K562 (cell line): Measurements from ENCODE around the gene PLA2G4C. TPM values are rescaled to one million over a fixed set of nuclear protein-coding genes. Genes with fewer than 3 reads are reported as not detected.

Source experiments
- NFE2L1 ChIP-seq: fragments of 450-650 bp; IDR thresholded peaks from 2 replicates; pipeline ENCODE4 v1.6.1; 2016; ENCODE audit warnings: missing genetic modification characterization, low read depth, mild to moderate bottlenecking, missing compliant biosample characterization, moderate library complexity, borderline replicate concordance
- polyA plus RNA-seq, 8 experiments: library from polyadenylated mRNA; depleted of rRNA in 4 of 8; stranded (reverse) in 5 of 8; unstranded in 3 of 8; fragments of >200 nt; fragmentation: Nextera tagmentation in 2 of 8; fragmentation: Illumina TruSeq in 1 of 8; extraction: Ambion mirVana in 2 of 8; extraction: Trizol in 1 of 8; gene quantifications; 2 replicates each; pipeline versions ENCODE4 v1.2.1 to v1.2.3, GENCODE V29; 2011 to 2014; ENCODE audit warnings: inconsistent platforms in 1 of 8, missing spikeins in 1 of 8
- total RNA-seq, 7 experiments: library from RNA; depleted of rRNA in 6 of 7; stranded (reverse); fragments of >200 nt in 6 of 7; fragmentation: Illumina TruSeq in 2 of 7; extraction: Trizol in 2 of 7; gene quantifications; 2 replicates each; pipeline versions ENCODE4 v1.2.1 to v1.2.3, GENCODE V29; 2011 to 2021; ENCODE audit warnings: low replicate concordance in 1 of 7
- TF ChIP-seq, protein P1 (sequence below), 3 experiments: fragments of 200-800 bp in 1 of 3; sonication (Bioruptor generic) in 1 of 3; sonication (generic) in 1 of 3; formaldehyde crosslinking in 1 of 3; IDR thresholded peaks; 2 replicates each; pipeline versions ENCODE4 v1.6.1 to v1.8.0; 2016 to 2022; ENCODE audit warnings: mild to moderate bottlenecking in 2 of 3, missing compliant biosample characterization in 2 of 3, missing genetic modification characterization in 2 of 3, missing genetic modification reagents in 1 of 3
- TF ChIP-seq, protein P2 (sequence below): fragments of 450-650 bp; formaldehyde crosslinking; IDR thresholded peaks from 2 replicates; pipeline ENCODE4 v1.4.0; 2020; ENCODE audit warnings: mild to moderate bottlenecking, moderate library complexity
- TF ChIP-seq, protein P3 (sequence below), 2 experiments: fragments of 450-650 bp; formaldehyde crosslinking in 1 of 2; IDR thresholded peaks; 2 replicates each; pipeline versions ENCODE4 v1.4.0 to v1.6.1; 2014 to 2020; ENCODE audit warnings: mild to moderate bottlenecking in 2 of 2, borderline replicate concordance in 1 of 2, low read depth in 1 of 2

The PLA2G4C gene
- total and polyA plus RNA-seq, 9 of the 15 experiments (the other 6 are each of a cell fraction or from before 2014, with no cell fraction given): 0.27 to 0.35 (median 0.35) TPM; not detected in 6

DNA sequence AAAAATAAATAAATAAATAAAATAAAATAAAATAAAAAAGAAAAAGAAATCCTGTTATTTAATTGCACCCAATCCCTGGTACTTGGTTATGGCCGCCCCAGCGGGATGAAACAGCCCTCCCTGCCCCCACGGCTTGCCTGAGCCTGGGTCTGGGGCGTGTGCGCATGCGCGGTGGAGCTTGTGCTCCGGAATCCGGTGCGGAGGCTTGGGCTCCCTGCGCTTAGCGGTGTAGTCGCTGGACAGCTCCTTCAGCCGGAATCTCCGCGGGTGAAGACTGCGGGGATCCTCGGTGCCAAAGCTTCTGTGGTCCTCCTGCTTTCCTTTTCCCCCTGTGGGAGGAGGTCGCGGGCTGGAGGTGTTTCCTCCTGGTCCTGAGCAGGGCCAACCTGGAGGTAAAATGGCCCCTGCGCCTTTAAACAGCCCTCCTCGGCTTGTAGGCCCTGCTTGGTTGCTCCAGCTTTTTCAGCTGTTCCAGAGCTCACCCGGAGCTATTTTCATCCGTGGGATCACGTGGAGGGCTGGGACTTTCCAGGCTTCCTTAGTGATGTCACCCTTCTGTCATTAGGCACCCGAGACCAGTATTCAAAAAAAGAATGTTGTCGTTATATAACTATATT lies at the start of gene PLA2G4C (continued):
- TF ChIP-seq, protein P1, sequence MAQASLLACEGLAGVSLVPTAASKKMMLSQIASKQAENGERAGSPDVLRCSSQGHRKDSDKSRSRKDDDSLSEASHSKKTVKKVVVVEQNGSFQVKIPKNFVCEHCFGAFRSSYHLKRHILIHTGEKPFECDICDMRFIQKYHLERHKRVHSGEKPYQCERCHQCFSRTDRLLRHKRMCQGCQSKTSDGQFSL (CRISPR knock-in tag; IDR thresholded peaks at IDR 0.05): no peak
- TF ChIP-seq, protein P1 (tag; IDR thresholded peaks at IDR 0.05): no peak
- TF ChIP-seq NFE2L1: no peak
- TF ChIP-seq, protein P2, sequence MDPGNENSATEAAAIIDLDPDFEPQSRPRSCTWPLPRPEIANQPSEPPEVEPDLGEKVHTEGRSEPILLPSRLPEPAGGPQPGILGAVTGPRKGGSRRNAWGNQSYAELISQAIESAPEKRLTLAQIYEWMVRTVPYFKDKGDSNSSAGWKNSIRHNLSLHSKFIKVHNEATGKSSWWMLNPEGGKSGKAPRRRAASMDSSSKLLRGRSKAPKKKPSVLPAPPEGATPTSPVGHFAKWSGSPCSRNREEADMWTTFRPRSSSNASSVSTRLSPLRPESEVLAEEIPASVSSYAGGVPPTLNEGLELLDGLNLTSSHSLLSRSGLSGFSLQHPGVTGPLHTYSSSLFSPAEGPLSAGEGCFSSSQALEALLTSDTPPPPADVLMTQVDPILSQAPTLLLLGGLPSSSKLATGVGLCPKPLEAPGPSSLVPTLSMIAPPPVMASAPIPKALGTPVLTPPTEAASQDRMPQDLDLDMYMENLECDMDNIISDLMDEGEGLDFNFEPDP: no peak
- TF ChIP-seq, protein P3, sequence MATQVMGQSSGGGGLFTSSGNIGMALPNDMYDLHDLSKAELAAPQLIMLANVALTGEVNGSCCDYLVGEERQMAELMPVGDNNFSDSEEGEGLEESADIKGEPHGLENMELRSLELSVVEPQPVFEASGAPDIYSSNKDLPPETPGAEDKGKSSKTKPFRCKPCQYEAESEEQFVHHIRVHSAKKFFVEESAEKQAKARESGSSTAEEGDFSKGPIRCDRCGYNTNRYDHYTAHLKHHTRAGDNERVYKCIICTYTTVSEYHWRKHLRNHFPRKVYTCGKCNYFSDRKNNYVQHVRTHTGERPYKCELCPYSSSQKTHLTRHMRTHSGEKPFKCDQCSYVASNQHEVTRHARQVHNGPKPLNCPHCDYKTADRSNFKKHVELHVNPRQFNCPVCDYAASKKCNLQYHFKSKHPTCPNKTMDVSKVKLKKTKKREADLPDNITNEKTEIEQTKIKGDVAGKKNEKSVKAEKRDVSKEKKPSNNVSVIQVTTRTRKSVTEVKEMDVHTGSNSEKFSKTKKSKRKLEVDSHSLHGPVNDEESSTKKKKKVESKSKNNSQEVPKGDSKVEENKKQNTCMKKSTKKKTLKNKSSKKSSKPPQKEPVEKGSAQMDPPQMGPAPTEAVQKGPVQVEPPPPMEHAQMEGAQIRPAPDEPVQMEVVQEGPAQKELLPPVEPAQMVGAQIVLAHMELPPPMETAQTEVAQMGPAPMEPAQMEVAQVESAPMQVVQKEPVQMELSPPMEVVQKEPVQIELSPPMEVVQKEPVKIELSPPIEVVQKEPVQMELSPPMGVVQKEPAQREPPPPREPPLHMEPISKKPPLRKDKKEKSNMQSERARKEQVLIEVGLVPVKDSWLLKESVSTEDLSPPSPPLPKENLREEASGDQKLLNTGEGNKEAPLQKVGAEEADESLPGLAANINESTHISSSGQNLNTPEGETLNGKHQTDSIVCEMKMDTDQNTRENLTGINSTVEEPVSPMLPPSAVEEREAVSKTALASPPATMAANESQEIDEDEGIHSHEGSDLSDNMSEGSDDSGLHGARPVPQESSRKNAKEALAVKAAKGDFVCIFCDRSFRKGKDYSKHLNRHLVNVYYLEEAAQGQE (IDR thresholded peaks at IDR 0.05; ENCODE audit: borderline replicate concordance): peak; percentile 98
- TF ChIP-seq, protein P3 (CRISPR knock-in tag; IDR thresholded peaks at IDR 0.05; ENCODE audit: low read depth): peak; percentile 96
